ENCODE results near the gene GZMM. TPM values are rescaled to one million over a fixed set of nuclear protein-coding genes. Genes with fewer than 3 reads are reported as not detected.

The GZMM gene
- total and polyA plus RNA-seq, 2 of the 13 experiments (the other 11 are each of a cell fraction or from before 2014, with no cell fraction given) = 0.07 TPM; not detected in 1

- ChIA-PET POLR2A (interaction anchor here (0.7 to 3.8 kb wide), 14 partner anchors 10 to 182 kb away, joined by 3 to 45 read pairs (median 8); partner anchors contain the start of genes BSG and CDC34), CTCF (ENCODE audit: low intra/inter-chr PET ratio, low total read pairs) (no interaction called here)
- Histone ChIP-seq H3K79me2 (ENCODE audit: insufficient read depth, low read length) (no peaks in the 10 kb centered on the region), H4K20me1 (ENCODE audit: insufficient read depth, low read length) (no peaks in the 10 kb centered on the region), H3K4me2 (ENCODE audit: low read depth, low read length) (peak overlapping the region; percentile 91), H3K4me1 (ENCODE audit: insufficient read depth, low read length) (peaks cover 55% of the 10 kb centered on the region), H3K4me3 (replicated peaks in 1 of 3; ENCODE audit: insufficient read depth in 1 of 3, low read depth in 2 of 3, low read length in 3 of 3) (peak overlapping the region; percentile 36 to 73 (median 43)), H3K36me3 (replicated peaks in 1 of 2; ENCODE audit: control insufficient read depth in 1 of 2, insufficient read depth in 2 of 2, low read length in 2 of 2) (no peaks in the 10 kb centered on the region), H3K9me3 (ENCODE audit: low read length) (no peaks in the 10 kb centered on the region), H3K27ac (ENCODE audit: extremely low read length, insufficient read depth, low read length) (peak overlapping the region; percentile 81), H2AFZ (ENCODE audit: low read length) (no peak overlapping the region), H3K27me3 (ENCODE audit: control insufficient read depth in 1 of 2, insufficient read depth in 2 of 2, low read length in 2 of 2) (no peaks in the 10 kb centered on the region; a peak in 1 of 5 replicates), H3K9ac (ENCODE audit: insufficient read depth, low read depth, low read length) (peak overlapping the region; percentile 53)
- ATAC-seq (peak; percentile 33), DNase-seq (ENCODE audit: low spot score) (peak; percentile 27), FAIRE-seq (no peak)
- WGBS (ENCODE audit: low lambda C conversion rate) = 32% methylated on average over 8 of the region's 31 CpGs
- in situ Hi-C loops (cut with HindIII; ENCODE audit: extremely low pct_ligation_motif_present, low pct_unique_long_range_greater_than_20kb) = no loop called here
- BruUV-seq (replicated peaks) = no TSS peak
- intact Hi-C loops (cut with micrococcal nuclease; ENCODE audit: unreplicated experiment) = loop anchor here (1.0 kb wide), 1 partner anchor 10 kb away; no protein-coding TSS in a partner anchor
- no peak for TF ChIP-seq AHR (CRISPR knock-in tag; IDR thresholded peaks at IDR 0.05)
- TF ChIP-seq AHDC1 (CRISPR knock-in tag; IDR thresholded peaks at IDR 0.05; ENCODE audit: borderline replicate concordance) = peak; percentile 66; the same call in 1 of the 2 replicates
- 0 out of 2 replicates have a peak, but pooled peaks have one; percentile 10 for TF ChIP-seq ZSCAN25 (CRISPR knock-in tag; IDR thresholded peaks at IDR 0.05)
- TF ChIP-seq CBX2 (IDR thresholded peaks at IDR 0.05; ENCODE audit: low read depth, low read length) = no peak
- 0 out of 2 replicates have a peak, but pooled peaks have one; percentile 16 for TF ChIP-seq CBX2 (CRISPR knock-in tag; IDR thresholded peaks at IDR 0.05; ENCODE audit: low read depth)
- TF ChIP-seq NCOA1 (CRISPR knock-in tag; IDR thresholded peaks at IDR 0.05) = no peak
- TF ChIP-seq ZNF34 (CRISPR knock-in tag; IDR thresholded peaks at IDR 0.05; ENCODE audit: borderline replicate concordance) = no peak
- no peak; the same call in 1 of the 2 replicates for TF ChIP-seq KAT7 (CRISPR knock-in tag; IDR thresholded peaks at IDR 0.05; ENCODE audit: borderline replicate concordance)
- no peak for TF ChIP-seq GPBP1L1 (CRISPR knock-in tag; IDR thresholded peaks at IDR 0.05)
- TF ChIP-seq ZNF776 (CRISPR knock-in tag; IDR thresholded peaks at IDR 0.05) = no peak
- TF ChIP-seq ADNP (CRISPR knock-in tag; IDR thresholded peaks at IDR 0.05) = 0 out of 2 replicates have a peak, but pooled peaks have one; percentile 50
- TF ChIP-seq BRF2 (CRISPR knock-in tag; IDR thresholded peaks at IDR 0.05) = no peak
- TF ChIP-seq ATF1 (CRISPR knock-in tag; IDR thresholded peaks at IDR 0.05) = peak; percentile 44; the same call in 1 of the 2 replicates
- TF ChIP-seq ZNF629 (CRISPR knock-in tag; conservative IDR thresholded peaks at IDR 0.05) = no peak
- no peak for TF ChIP-seq CC2D1A (CRISPR knock-in tag; IDR thresholded peaks at IDR 0.05)
Measured at GRCh38 chr19:556611-557382, 12.9 kb downstream of the GZMM start.

All from HepG2 (cell line).